H1 (cell line): ENCODE data around the gene PDZD8. TPM values are rescaled to one million over a fixed set of nuclear protein-coding genes. Genes with fewer than 3 reads are reported as not detected.

Experiments used
- NANOG ChIP-seq: IDR thresholded peaks from 2 replicates; pipeline ENCODE4 v1.6.1; 2011; ENCODE audit warnings: low read length, low read depth, mild to moderate bottlenecking, inconsistent platforms; ENCODE audit not compliant: insufficient read depth, poor library complexity, severe bottlenecking
- SAP30 ChIP-seq: fragments of 300-600 bp; sonication (generic); IDR thresholded peaks from 2 replicates; pipeline ENCODE4 v1.7.1; 2012; ENCODE audit warnings: low read length, moderate library complexity, mild to moderate bottlenecking, inconsistent platforms; ENCODE audit not compliant: insufficient read depth, insufficient replicate concordance
- TAF7 ChIP-seq: optimal IDR thresholded peaks from 2 replicates; pipeline ENCODE3; 2011; ENCODE audit warnings: low read depth, mild to moderate bottlenecking, inconsistent platforms, low read length, moderate library complexity, borderline replicate concordance
- polyA plus RNA-seq, 7 experiments: library from polyadenylated mRNA; depleted of rRNA in 3 of 7; stranded (reverse) in 5 of 7; unstranded in 2 of 7; fragments of >200 nt in 5 of 7; fragments of 200-250 nt in 2 of 7; gene quantifications; 1 replicate in 5 of 7; 2 replicates in 1 of 7; 4 replicates in 1 of 7; pipeline versions ENCODE4 v1.2.1 to v1.2.3, GENCODE V29; 2011 to 2013; ENCODE audit warnings: missing spikeins in 2 of 7, mixed read lengths in 2 of 7
- total RNA-seq: library from RNA; stranded (reverse); fragmentation: NEBNext Ultra II Directional; extraction: Animal tissue kit (Norgen Biotek cat#: 25700); gene quantifications from 2 replicates; pipeline ENCODE4 v1.2.1, GENCODE V29; 2021

Gene PDZD8
- total and polyA plus RNA-seq, 2 of the 8 experiments (the other 6 are each of a cell fraction or from before 2014, with no cell fraction given), result 10.9 to 50.1 TPM

DNA sequence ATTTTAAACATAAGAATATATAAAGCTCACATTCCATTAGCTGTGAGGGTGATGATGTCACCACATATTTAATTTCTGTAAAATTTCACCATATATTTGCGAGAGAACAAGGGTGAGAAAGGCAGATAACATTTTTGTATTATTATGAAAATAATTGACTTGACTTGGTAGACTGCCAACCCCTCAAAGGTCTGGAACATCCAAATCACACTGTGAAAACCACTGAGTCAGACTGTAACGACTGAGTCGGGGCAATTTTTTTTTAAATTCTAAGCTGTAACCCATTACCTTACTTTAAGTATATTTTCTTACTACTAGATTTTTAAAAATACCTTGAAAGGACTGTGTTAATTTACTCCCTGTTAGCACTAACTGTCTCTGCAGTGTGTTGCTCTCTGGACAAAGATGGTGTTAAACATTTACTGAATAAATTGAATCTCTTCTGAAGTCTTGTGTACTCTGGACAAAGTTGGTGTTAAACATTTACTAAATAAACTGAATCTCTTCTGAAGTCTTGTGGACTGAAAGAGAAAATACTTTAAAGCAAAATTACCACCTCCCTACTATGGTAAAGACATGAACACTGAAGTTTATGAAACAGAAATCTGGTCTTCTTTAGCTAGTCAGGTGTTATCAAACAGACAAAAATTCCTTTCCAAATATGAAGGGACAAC is 14.1 kb downstream of the PDZD8 start (continued):
- no peak for TF ChIP-seq SAP30
- TF ChIP-seq NANOG, result no peak
- TF ChIP-seq TAF7, result no peak
